Stimulated activated CD8-positive, alpha-beta memory T cell treated with anti-CD3 and anti-CD28 coated beads, Interleukin-12 subunit alpha, Interleukin-12 subunit beta, amount 100 ng/mL, for 24 hours (primary cell): ENCODE data around the gene PDHB.

Experiments used
- DNase-seq: peaks from one replicate; pipeline ENCODE4 v3.0.0-alpha.2; 2020; ENCODE audit errors: extremely low read depth

PDHB gene

DNA sequence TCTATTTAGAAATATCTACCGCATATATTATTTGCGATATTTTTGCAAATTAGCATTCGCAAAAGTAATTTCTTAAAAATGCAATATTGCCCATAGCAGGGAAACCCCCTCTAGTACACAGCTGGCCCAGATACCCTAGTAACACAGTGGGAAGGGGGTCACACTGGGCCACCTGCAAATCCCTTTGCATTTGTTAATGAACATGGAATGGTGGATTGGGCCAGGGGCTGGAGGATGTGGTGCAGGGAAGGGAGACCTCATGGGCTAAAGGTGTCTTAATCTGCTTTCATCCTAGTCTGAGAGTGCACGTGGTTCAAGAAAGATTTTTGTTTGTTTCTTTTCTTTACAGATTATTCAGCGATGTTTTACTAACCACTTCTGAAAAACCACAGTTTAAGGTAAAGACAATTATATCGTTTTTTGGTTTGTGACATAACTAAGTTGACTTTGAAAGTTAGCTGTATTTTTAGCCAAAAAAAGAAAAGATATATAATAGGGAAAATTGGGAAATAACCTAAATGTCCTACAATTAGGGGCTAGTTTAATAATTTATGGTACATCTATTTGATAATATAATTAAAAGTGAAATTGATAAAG lies 30.0 kb downstream of the PDHB start:
- no peak for DNase-seq

GRCh38 chr3:58398669-58399333 lies 34.8 kb downstream of the PDHB start:
- DNase-seq = no peak

- no peak for DNase-seq
Measured at GRCh38 chr3:58394339-58394738, 39.3 kb downstream of the PDHB start.

DNA sequence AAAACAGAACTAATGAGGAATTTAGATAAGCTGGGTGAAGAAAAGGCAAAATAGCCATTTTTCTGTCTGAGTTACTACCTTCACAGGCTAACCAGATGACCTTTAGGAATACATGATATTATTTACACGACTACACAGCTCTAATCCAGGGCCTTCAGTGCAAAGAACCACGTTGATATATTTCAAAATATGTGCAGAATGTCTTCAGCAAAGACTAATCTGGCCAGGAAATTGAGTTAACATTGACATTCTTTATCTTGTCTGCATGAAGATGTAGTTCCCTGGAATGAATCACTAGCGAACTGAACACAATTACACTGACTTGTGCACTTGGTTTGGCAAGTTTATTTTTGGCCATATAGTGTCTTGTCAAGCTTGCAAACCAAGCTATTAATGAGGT lies 41.5 kb downstream of the PDHB start:
- no peak for DNase-seq

GRCh38 chr3:58391156-58391865 lies 42.3 kb downstream of the PDHB start:
- no peak for DNase-seq

DNA sequence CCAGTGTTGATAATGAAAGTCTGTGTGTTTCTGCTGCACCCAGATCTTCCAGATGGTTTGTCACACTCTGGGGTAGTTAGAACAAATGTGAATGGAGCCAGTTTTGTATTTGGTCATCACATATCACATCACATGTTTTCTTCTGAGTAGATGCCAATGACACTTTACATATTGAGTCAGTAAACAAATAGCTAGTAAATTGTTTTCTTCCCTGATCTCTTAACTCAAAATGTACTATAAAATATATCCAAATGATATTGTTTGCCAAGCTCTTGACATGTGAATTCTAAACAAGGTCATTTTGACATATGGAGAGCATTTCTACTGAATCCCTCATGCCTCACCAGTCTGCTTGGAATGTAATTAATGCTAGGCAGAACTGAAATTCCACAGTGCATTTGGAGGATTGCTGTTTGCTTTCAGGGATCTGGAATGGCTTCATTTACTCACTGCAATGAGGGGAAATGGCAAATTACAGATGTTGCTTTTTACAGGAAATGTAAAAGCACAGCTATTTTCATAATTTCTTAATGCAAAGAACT lies 45.0 kb downstream of the PDHB start:
- DNase-seq = no peak

- no peak for DNase-seq
Measured at GRCh38 chr3:58387650-58388546, 45.7 kb downstream of the PDHB start.

- DNase-seq = no peak
Measured at GRCh38 chr3:58386626-58387365, 46.8 kb downstream of the PDHB start.

DNA sequence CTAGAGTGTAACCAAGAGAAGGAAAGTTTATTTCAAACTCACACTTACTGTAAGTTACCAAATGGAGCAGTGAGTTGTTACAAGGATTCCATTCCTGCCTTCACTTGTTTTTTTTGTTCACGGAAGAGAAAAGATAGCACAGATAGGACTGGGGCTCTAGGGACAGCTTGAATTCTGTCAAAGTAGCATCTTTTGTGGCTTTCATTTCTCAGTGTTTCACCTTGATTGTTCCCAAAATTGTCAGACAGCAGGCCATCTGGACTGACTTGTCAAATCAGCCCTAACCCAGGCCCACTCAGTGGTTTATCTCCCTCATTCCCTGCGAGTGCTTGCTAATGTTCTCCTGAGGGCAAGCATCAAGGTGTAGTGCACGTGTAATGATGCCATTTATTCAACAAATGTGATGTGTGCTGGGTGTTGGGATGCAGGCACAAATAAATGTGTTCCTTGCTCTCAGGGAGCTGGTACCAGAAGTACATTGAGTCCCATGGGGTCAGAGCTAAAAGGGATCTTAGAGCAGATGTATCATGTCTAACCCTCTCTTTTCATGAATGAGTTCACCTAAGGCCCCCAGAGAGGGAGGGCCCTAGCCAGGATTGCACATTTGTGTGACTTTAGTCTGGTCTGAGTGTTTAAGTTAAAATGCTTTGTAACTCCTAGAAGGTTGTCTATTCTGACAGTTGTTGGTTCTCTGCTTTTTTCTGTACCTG lies 49.1 kb downstream of the PDHB start:
- DNase-seq = no peak

DNA sequence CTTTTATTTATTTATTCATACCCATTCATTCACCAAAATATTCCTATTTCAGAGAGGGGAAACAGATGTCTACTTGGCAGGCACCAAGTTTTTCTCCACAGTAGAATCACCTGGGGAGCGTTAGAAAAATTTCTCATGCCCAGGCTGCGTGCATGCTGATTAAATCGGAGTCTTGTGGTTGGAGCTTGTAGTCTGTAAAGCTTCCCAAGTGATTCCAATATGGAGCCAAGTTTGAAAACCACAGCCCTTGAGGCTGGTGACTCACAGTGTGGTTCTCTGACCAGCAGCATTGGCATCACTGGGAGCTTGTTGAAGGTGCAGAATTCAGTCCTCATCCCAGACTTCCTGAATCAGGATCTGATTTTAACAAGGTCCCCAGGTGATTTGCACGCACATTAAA lies 49.7 kb downstream of the PDHB start:
- no peak for DNase-seq

- no peak for DNase-seq
Measured at GRCh38 chr3:58383476-58383875, 50.2 kb downstream of the PDHB start.

- no peak for DNase-seq
Measured at GRCh38 chr3:58379351-58380073, 54.1 kb downstream of the PDHB start.

GRCh38 chr3:58377750-58378149 lies 55.9 kb downstream of the PDHB start:
- no peak for DNase-seq
